ENCODE measurements around the gene SLIT3.
"Not testable (repeated sequence)": the region's sequence is repeated elsewhere in the genome, so short reads cannot be mapped to it uniquely, and the experiment has no call there.

The SLIT3 gene

DNA sequence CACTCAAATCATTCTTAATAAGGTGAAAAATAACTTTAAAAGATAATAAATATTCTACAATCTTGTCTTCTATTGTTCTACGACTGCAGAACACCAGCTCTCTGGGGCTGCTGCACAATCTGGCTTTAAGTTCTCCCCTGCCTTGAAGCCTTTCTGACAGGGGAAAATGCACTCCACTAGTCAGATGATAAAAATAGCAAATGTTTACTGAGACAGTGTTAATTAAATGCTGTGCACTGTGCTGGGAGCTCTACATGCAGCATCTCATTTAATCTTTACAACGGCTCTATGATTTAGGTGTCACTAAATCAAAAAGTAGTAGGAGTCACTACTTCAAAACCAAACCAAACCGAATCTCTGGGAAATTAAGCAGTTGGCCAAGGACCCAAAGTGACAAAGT lies 132.7 kb downstream of the SLIT3 start:
- DNase-seq: no peak

DNA sequence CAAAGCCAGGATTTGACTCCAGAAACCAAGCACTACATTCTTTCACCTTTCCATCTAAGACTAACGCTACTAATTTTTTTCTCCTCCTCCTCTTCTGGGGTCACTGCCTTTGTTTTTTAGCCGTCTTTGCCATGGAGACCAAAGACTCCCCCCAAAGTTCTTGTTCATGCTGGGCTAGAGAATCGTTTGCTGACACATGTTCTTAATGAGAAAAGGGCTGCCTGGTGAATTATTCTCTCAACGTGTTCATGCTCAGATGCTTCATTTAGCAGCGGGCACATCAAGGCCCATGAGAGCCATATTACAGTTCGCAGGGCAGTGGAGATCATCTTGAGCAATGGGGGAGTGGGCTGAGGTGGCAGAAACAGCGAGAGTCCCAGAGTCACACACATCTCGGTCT lies 134.9 kb downstream of the SLIT3 start:
- no peak for DNase-seq

DNA sequence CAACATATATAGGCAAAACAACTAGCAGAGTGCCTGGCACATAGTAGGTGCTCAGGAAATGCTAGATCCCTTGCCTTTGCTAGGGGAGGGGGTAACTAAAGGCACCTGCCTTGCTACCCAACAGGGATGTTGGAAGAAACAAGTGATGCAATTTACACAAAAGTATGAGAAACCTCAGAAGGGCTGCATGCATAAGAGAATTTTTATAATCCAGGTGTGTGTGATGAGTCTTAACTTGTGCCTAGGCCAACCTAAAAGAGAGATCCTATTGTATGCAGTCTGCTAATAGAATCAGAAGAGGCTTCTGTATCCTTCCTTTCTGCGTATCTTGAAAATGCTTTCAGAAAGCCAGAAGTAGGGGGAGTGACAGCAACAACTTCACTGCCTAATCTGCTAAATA lies 135.9 kb downstream of the SLIT3 start:
- no peak for DNase-seq

DNA sequence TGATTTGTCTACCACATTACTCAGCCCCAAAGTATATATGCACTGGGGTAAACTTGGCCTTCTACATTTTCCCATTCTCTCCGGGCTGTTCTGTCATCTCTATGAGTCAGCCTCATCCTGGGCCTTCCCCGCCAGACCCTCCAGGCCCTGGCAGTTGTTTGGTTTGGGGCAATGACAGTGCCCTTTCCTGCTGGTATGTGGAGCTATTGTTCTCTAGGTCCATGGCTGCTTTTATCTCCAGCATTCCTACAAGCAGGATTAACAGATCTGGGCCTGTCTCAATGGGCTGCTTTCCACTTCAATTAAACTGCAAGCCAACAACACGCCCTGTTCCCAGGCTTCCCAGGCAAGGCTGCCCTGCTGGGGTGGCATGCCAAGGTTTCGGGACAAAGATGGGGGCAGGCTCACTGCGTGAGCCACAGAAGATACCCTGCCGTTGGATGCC lies 136.4 kb downstream of the SLIT3 start:
- DNase-seq: no peak

DNA sequence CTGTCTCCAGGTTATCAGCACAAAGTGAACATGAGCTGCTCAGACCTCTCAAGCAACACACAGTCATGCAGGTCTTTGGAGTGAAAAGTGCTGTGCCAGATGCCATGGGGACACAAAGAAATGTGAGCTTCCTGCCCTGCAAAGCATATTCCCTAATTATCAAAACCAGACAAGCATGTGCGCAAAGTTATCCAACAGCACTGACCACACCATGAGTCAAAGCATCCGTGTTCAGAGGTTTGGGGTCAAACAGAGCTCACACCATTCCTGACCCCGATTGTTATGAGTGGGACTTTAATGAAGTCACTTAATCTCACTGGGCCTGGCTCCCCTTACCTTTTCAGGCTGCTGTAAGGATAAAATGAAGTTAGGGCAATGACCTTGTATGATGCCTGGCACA lies 138.5 kb downstream of the SLIT3 start:
- DNase-seq: no peak

DNA sequence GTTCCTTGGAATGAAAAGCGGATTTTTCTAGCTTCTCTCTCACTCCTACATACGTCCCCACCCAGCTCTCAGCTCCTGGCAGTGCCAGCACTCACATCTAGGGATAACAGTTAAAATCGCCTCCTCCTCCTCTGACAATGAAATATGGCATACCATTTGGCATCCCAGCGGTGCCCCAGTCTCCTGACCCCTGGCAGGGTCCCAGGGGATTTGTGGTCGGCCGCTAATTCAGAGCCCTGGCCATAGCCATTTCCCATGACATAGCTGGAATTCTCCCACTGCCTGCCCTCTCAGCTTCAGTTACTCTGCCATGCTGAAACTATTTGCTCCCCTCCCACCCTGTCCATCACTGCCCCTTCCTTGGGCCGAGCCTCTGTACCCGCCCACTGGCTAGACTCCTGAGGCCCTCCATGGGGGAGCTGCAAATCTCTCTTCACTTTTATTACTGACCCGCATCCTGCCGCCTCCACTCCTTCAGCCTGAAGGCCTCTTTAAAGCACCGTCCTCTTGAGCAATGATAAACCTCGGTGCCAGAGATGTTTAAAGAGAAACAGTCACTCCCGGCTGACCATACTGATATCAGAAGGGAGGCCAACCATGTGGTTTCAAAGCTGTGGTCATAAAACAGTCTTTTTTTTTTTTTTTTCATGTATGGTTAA lies 139.8 kb downstream of the SLIT3 start:
- no peak for DNase-seq

DNA sequence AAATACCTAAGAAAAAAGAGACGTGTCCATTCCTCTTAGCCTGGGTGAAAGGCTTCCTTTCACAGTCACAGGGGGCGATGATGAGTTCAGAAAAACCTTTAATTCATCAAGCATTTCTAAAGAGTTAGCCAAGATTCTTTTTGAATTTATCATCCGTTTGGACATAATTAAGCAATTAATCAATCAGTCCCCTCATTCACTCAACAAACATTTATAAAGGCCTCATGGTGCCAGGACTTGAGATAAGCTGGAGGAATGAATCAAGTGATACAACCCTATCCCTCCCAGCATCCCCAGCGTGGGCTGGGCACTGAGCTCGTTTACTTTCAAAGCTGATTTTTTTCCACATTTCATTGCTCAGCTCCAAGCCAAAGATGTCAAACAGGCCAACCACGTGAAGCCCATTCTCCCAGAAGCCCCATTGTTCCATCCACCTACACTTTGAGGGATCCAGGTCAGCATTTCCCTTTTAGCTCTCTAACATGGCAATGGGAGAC lies 140.5 kb downstream of the SLIT3 start:
- DNase-seq: no peak

DNA sequence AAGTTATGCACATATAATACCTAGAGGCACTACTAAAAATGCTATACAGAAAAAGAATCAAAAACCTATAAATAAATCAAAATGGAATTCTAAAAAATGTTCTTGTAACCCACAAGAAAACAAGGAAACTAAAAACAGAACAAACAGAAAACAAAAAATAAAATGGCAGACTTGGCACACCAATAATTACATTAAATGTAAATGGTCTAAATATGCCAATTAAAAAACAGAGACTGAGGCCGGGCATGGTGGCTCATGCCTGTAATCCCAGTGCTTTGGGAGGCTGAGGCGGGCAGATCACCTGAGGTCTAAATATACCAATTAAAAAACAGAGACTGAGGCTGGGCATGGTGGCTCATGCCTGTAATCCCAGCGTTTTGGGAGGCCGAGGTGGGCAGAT lies 142.2 kb downstream of the SLIT3 start:
- DNase-seq: no peak

DNA sequence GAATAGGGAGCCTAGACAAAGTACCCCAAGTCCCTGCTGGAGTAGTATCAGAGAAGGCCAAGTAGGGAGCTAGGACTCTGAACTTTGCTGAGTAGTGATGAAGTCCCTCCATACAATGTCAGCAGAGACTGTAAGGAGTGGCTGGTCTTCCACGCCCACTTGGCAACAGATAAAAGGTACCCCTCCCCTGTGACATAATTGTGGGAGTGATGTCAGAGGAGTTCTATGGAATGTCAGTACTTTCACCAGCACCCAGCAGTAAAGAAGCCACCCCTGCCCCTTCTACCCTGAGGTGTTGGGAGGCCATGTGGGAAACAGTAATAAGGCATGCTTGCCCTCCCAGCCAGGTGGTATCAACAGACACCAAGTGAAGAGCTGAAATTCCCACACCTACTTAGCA lies 143.9 kb downstream of the SLIT3 start:
- no peak for DNase-seq

DNA sequence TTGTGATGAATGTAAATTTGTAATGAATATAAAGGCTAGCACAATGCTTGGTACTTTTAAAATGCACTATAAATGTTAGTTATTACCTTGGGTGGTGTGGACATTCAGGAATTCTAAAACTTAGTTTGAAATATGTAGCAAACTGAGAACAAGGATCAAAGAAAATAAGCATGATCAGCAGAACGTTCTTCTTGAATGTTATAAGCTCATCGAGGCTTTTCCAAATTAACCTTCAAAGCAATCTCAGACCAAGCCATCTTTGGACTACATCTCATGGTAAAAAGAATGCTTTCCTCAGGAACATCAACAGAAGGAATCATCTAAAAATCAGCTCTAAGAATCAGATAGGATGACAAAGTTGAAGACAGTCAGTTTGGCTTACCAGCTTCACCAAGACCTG lies 146.3 kb downstream of the SLIT3 start:
- no peak for DNase-seq

DNA sequence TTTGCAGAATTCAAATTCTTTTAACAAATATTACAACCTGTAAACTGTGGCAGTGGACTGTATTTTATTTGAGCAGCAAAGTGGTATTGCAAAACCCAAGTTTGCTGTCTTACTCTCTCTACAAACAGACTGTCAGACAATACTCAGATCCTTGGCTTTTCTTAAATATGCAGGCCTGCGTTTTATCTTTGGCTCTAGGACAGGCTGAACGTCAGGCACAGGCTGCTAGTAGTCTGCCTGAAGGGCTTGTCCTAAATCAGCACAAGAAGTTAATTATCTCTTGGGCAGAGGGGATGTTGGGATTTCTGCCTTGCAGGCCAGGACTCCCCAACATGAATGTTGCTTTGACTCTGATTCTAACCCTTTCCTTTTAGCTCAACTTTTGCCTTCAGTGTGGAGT lies 147.5 kb downstream of the SLIT3 start:
- DNase-seq: no peak

DNA sequence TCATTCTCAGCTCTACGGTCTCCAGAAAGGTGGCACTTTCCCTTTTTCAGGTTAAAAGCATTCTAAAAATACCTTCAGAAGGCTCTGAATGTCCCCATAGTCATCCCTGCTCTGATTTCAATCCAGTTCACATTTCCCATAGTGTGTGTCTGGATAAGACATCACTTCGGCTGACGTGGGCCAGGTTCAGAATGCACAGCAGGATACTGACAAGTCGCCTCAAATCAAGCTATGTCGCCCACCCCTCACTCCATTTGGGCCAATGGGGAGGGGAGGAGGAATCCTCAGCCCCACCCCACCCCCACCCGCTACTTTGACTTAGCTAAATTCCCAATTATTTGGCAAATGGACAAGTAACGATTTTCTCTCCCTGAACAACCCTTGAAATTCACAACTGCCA lies 148.0 kb downstream of the SLIT3 start:
- no peak for DNase-seq

DNA sequence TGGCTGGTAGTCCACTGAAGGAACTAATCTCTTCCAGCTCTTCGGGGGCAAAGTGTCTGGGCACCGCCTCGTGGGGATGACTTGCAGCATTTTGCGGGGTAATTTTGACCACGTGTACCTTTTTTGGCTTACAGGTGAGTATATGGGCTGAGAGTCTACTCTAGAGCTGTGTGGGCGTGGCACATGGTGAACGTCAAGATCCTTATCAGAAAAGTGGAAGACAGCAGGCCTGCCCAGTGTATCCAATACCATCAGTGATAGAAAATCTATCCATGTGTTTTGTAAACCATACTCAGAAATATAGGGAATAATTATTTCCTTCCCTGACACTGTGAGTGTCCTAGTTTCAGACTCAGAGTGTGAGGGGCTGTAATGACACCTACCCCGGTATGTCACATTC lies 148.5 kb downstream of the SLIT3 start:
- no peak for DNase-seq

DNA sequence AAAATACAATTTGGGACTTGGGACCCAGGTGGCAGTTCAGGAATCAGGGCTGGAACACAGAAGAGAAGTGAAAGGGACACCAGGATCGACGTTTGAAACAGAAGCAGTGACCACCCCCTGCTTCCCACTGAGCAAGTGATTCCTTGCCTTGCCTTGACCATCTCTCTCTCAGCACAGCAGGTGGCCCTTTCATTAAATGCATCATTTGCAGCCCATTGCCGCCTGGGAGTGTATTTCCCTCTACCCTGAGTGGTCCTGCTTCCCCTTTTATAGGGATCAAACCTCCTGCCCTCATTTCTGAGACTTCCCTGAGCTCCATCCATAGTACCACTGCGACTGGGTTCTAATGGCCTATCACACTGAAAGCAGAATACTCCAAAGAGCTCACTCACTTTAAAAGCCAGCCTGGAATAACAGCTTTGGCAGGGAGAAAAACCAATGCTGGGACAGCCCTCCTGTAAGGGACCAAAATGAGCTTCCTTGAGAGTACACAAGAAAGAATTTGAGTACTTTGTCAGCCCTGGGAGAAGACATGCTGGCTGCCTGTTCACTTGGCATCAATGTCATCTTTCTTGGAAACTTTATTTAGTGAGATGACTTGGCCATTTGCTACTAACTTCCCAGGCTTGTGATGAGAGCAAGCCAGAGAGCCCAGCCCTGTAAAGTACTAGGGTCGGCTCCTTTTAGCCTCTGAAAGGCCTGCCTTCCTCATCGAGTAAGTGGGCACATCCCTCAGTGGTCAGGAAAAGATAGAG lies 149.7 kb downstream of the SLIT3 start:
- DNase-seq: no peak

DNA sequence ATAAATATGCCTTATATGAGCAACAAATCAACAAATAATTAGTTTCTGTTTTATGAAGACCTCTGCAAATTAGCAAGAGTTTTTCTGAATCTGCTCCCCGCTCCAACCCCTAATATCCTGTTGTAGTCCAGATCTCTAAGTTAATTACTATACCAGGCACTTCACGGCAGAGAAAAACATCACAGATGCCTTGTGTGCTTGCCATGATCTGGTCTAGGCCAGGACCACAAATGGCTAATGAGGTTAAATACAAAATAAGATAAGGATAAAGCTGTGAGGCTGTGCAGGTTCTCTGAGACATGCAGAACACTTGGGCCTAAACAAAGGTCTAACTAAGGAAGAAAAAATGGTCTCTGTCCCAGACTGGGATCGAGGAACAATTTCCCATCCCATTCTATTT lies 150.8 kb downstream of the SLIT3 start:
- DNase-seq: no peak

DNA sequence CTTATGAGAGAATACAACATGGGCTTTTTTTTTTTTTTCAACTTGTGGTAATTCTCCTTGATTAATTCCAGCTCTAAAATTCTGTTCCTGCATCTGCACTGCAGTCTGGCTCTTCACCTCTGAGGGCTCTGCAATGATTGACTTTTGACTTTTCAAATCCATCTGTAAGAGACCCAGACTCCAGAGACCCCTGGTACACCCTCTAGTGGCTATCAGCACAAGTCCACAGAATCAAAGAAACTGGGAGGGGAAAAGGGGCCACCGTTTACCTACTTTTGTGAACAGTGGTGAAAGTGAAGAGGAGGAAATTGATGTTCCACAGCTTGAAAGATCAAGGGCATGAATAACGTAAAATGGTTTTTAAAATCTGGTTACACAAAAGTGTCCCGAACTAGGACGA lies 151.6 kb downstream of the SLIT3 start:
- DNase-seq: no peak

DNA sequence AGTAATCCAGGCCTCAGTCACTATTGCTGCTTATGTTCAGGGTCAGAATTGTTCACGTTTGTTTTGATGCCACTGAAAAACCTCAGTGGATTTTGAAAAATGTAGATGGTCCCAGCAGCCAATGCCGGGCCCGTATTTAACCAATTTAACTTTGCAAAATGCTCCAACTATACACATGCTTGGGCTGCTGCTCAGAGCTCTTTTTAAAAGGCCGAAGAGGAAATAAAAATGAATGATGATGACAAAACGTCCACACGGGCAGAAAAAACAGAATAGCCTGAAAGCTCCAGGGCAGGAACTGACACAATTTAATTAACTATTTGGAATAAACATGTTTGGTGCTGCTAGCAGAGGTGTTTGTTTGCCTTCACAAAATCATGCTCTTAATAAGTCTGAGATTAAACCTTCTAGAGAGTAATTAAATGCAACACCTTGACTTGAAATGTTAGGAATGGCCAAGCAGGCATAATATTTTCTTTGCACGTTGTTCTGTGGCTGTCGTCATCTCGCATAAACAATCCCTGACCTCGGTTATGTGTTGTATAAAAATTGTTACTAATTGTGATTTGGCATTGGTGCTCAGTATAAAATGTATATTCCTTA lies 152.7 kb downstream of the SLIT3 start:
- no peak for DNase-seq

DNA sequence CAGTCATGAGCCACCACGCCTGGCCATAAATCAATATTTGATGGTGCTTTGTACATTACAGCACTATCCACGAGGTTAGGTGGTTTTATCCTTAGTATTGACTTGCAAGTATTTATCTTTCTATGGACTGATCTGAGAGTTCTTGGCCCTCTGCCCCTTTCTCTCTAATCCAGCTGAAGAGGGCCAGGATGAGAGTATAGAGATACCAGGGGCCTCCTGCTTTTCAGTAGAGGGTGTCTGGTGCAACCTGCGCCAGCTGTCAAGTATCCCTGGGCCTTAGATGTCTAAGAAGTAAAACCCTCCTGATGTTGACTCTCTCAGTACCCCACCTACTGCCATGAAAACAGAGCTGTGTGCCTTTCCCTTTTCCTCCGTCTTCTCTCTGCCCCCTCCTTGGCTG lies 153.4 kb downstream of the SLIT3 start:
- DNase-seq: no peak

DNA sequence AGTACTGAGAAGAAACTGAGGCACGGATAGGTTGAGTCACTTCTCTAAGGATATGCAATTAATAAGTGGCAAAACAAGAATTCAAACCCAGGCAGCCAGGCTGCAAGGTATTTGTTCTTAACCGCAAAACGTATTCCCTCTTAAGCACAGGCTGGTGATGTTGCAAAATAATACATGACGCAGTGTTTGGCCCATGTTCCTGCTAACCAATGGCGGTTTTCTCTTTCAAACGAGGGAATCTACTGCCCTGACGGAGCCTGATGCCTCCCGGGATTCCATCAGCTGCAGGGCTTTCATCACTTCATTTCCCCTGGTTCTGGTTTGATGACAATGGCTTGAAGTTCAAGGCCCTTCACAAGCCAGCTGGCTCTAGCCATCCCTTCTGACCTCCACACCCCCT lies 154.8 kb downstream of the SLIT3 start:
- DNase-seq: no peak

DNA sequence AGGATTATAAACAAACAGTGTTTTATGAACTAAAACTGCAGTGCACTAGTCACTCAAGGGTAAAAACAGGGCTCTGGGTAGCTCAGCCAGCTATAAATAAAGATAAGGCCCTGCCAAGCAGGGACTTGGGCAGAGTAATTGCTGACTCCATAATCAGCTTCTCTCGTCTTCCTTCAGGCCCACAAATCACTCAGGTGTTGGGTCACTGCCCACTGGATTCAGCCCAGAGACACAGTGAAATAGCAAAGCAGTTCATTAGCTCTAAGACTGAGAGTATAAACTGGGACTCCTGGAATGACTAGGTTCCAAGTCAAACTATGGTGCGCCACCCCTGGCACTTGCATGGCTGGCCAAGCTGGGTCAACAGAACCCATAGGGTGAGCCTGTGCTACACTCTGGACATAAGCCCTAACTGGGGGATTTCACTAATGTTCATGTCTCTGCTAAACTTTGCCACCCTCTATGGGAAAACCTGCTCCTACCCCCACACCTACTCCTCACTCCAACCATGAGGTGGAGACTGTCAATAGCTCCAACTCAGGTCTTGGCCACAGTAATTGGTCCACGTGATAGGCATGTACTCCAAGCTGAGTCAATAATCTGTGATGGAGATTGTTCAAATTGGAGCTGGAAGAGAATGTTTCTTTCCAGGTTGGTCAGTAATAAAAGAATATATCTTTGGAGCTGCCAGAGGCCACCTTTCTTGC lies 158.5 kb downstream of the SLIT3 start:
- no peak for DNase-seq

DNA sequence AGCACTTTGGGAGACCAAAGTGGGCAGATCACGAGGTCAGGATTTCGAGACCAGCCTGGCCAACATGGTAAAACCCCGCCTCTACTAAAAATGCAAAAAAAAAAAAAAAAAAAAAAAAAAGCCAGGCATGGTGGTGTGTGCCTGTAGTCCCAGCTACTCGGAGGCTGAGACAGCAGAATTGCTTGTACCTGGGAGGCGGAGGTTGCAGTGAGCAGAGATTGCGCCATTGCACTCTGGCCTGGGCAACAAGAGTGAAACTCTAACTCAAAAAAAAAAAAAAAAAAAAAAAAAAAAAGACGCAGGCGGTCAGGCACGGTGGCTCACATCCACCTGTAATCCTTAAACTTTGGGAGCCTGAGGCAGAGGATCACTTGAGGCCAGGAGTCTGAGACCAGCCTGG lies 160.7 kb downstream of the SLIT3 start:
- not testable (repeated sequence) for DNase-seq

DNA sequence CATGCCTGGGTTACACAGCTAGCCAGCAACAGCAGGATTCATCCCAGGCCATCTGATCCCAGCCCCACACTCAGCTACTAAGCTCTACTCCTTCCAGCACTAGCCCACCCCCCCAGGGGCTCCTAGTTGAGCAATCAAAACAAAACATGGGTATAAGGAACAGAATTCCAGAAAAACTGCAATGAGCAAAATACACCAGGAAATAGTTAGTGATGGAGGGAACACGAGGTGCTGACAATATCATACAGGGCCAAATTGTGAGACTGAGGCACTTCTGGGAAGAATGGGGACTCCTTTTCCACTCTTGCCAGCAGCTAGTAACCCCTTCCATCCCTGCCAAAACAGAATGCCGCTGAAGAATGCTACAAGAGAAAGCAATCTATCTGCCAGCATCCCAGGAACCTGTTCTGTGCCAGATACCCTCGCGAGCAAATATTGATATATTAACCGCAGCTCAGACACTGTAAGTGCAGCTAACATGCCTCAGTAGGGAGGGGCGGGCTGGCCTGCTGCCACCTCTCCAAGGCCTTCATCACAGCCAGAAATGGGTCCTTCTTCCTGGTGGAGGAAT lies 161.4 kb downstream of the SLIT3 start:
- no peak for DNase-seq

DNA sequence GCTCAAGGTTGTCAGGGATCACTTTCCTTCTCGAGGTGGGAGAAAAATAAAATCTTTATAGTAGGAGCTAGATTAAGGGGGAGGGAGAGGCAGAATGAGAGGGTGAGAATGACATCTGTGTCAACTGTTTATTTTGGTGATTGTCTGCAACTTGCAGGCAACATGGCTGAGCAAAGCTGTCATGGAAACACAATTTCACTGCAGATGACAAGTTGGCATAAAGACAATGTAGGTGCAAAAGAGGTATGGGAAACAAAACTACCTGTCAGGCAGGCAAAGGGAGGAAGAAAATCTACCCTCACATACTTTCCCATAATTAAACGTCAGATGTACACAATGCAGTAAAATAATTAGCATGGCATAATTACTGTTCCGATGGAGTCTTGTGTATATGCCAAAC lies 167.4 kb downstream of the SLIT3 start:
- no peak for DNase-seq

Measured in NCI-H774 (cell line).